Endothelial cell of umbilical vein (primary cell): Measurements from ENCODE around the gene UBASH3B. TPM values are rescaled to one million over a fixed set of nuclear protein-coding genes. Genes with fewer than 3 reads are reported as not detected.

Source experiments
- BruUV-seq: library from RNA; stranded (reverse); fragments of 400-500 nt; replicated peaks from 2 replicates; lab custom pipeline; 2021; lab: Mats Ljungman, UMichigan
- CTCF ChIA-PET: fragments of 300-600, 350-600 bp; sonication (Branson Sonifier 250); formaldehyde crosslinking; loops from one replicate; lab custom pipeline; 2021; ENCODE audit warnings: antibody characterized with exemption, inconsistent platforms; lab: Charles Lee
- POLR2A ChIA-PET: fragments of 300-600, 350-600 bp; sonication (Branson Sonifier 250); formaldehyde crosslinking; loops from one replicate; lab custom pipeline; 2021; ENCODE audit warnings: antibody characterized with exemption, inconsistent platforms; lab: Charles Lee
- DNase-seq: peaks from one replicate; pipeline ENCODE4 v3.0.0-alpha.2; 2011; ENCODE audit warnings: low read depth, low spot score
- FAIRE-seq: peaks from 2 replicates; lab custom pipeline; 2011; peaks lifted over from hg19 to GRCh38; lab: Jason Lieb, UNC
- H2AFZ ChIP-seq: 2 replicates; pipeline ENCODE4 v1.6.0; 2012; ENCODE audit warnings: low read depth, low read length, control low read depth, inconsistent platforms
- H3K27ac ChIP-seq: 2 replicates; pipeline ENCODE4 v1.5.1; 2011; ENCODE audit warnings: low read depth, mild to moderate bottlenecking, control low read depth, low read length, moderate library complexity; ENCODE audit not compliant: insufficient read depth
- H3K27me3 ChIP-seq, 2 experiments: 2 replicates each; pipeline versions ENCODE4 v1.6.0 to v1.6.1; 2011; ENCODE audit warnings: low read length in 2 of 2, mixed read lengths in 1 of 2; ENCODE audit not compliant: control insufficient read depth in 2 of 2, insufficient read depth in 2 of 2
- H3K36me3 ChIP-seq, 2 experiments: 2 replicates in 1 of 2; 3 replicates in 1 of 2; pipeline ENCODE4 v1.5.1; 2011; ENCODE audit warnings: low read length in 2 of 2, mild to moderate bottlenecking in 1 of 2, moderate library complexity in 1 of 2; ENCODE audit not compliant: control insufficient read depth in 2 of 2, insufficient read depth in 2 of 2; ENCODE audit errors: extremely low read depth in 1 of 2
- H3K4me1 ChIP-seq: 3 replicates; pipeline ENCODE4 v1.5.1; 2011; ENCODE audit warnings: mild to moderate bottlenecking, low read length; ENCODE audit not compliant: control insufficient read depth, insufficient read depth; ENCODE audit errors: extremely low read depth
- H3K4me2 ChIP-seq: 2 replicates; pipeline ENCODE4 v1.6.1; 2011; ENCODE audit warnings: low read length, control low read depth, mixed read lengths; ENCODE audit not compliant: insufficient read depth
- H3K4me3 ChIP-seq, 3 experiments: fragments of 200-600 bp in 1 of 3; sonication (generic), shearing (Covaris generic) in 1 of 3; replicated peaks in 1 of 3; 2 replicates each; pipeline ENCODE4 v1.5.1; 2011 to 2016; ENCODE audit warnings: control low read depth in 3 of 3, low read length in 3 of 3, mild to moderate bottlenecking in 2 of 3, inconsistent platforms in 1 of 3, low read depth in 1 of 3, moderate library complexity in 1 of 3; ENCODE audit not compliant: insufficient read depth in 1 of 3
- H3K79me2 ChIP-seq: 2 replicates; pipeline ENCODE4 v1.6.0; 2012; ENCODE audit warnings: low read length, inconsistent platforms; ENCODE audit not compliant: control insufficient read depth, insufficient read depth
- H3K9ac ChIP-seq: replicated peaks from 2 replicates; pipeline ENCODE3; 2011; ENCODE audit warnings: low read length, control low read depth; ENCODE audit not compliant: insufficient read depth; ENCODE audit errors: extremely low read depth
- H3K9me1 ChIP-seq: replicated peaks from 3 replicates; pipeline ENCODE4 v1.6.0; 2011; ENCODE audit warnings: mild to moderate bottlenecking, low read length; ENCODE audit not compliant: control insufficient read depth, insufficient read depth; ENCODE audit errors: extremely low read depth
- H3K9me3 ChIP-seq: replicated peaks from 2 replicates; pipeline ENCODE4 v1.5.1; 2012; ENCODE audit warnings: low read length, inconsistent platforms; ENCODE audit not compliant: control insufficient read depth, insufficient read depth
- H4K20me1 ChIP-seq: replicated peaks from 2 replicates; pipeline ENCODE3; 2011; ENCODE audit warnings: mild to moderate bottlenecking, low read length; ENCODE audit not compliant: control insufficient read depth, insufficient read depth; ENCODE audit errors: extremely low read depth
- CTCF ChIP-seq, 2 donors: IDR thresholded peaks; 1 replicate in 1 of 2; 2 replicates in 1 of 2; pipeline ENCODE4 v1.5.1; 2011; ENCODE audit warnings: low read length in 2 of 2, mild to moderate bottlenecking in 2 of 2, moderate library complexity in 2 of 2, control low read depth in 1 of 2, inconsistent platforms in 1 of 2, low read depth in 1 of 2; ENCODE audit not compliant: insufficient read depth in 1 of 2; ENCODE audit errors: extremely low read depth in 1 of 2
- EZH2 ChIP-seq: IDR thresholded peaks from 2 replicates; pipeline ENCODE4 v1.6.1; 2012; ENCODE audit warnings: borderline replicate concordance, low read depth, mild to moderate bottlenecking, moderate library complexity, low read length, inconsistent platforms; ENCODE audit not compliant: severe bottlenecking
- FOS ChIP-seq: IDR thresholded peaks from 2 replicates; pipeline ENCODE4 v1.6.1; 2011; ENCODE audit warnings: mild to moderate bottlenecking, low read length, moderate library complexity, borderline replicate concordance; ENCODE audit not compliant: insufficient read depth
- GATA2 ChIP-seq: IDR thresholded peaks from 2 replicates; pipeline ENCODE4 v1.7.0; 2011; ENCODE audit warnings: low read depth, mild to moderate bottlenecking, moderate library complexity, mixed read lengths, low read length; ENCODE audit not compliant: insufficient read length, insufficient read depth
- JUN ChIP-seq: IDR thresholded peaks from 2 replicates; pipeline ENCODE4 v1.6.1; 2011; ENCODE audit warnings: borderline replicate concordance, low read depth; ENCODE audit not compliant: insufficient read length, insufficient read depth
- MAX ChIP-seq: IDR thresholded peaks from 2 replicates; pipeline ENCODE4 v1.6.1; 2011; ENCODE audit not compliant: insufficient read depth, insufficient read length
- MYC ChIP-seq: IDR thresholded peaks from one replicate; pipeline ENCODE4 v1.6.1; 2011; ENCODE audit warnings: mild to moderate bottlenecking, low read depth, low read length
- POLR2A ChIP-seq: IDR thresholded peaks from 2 replicates; pipeline ENCODE4 v1.6.1; 2012; ENCODE audit warnings: low read depth, mild to moderate bottlenecking, control low read depth, low read length
- POLR2AphosphoS5 ChIP-seq: IDR thresholded peaks from 2 replicates; pipeline ENCODE4 v1.6.1; 2012; ENCODE audit warnings: low read depth, mild to moderate bottlenecking, control low read depth, low read length, moderate library complexity; ENCODE audit not compliant: insufficient read depth
- dilution Hi-C: fragments of 300-500 bp; cut with MboI; formaldehyde crosslinking; loops from one replicate; pipeline ENCODE4 v1.15.0; 2019; ENCODE audit warnings: low sequenced_read_pairs; ENCODE audit not compliant: extremely low pct_ligation_motif_present
- intact Hi-C: fragments of 100-400 bp; cut with micrococcal nuclease; formaldehyde crosslinking; loops from one replicate; pipeline ENCODE4 v1.10.0; 2022
- polyA plus RNA-seq, 4 experiments: library from polyadenylated mRNA; depleted of rRNA in 3 of 4; stranded (reverse) in 3 of 4; unstranded in 1 of 4; fragments of >200 nt; gene quantifications; 2 replicates each; pipeline versions ENCODE4 v1.2.1 to v1.2.3, GENCODE V29; 2011 to 2012; ENCODE audit warnings: missing spikeins in 1 of 4
- total RNA-seq: library from RNA; stranded (reverse); gene quantifications from 2 replicates; pipeline ENCODE4 v1.2.3, GENCODE V29; 2021

The UBASH3B gene
- total and polyA plus RNA-seq, 2 donors (not counting 3 experiments of a cell fraction or from before 2014, with no cell fraction given) = 23.7 to 38.1 TPM

- intact Hi-C loops (no loop called here), dilution Hi-C loops (no loop called here)
- ChIA-PET CTCF (interaction anchor here (0.7 to 2.0 kb wide), 4 partner anchors 12 to 193 kb away, joined by 3 to 10 read pairs (median 5); no protein-coding TSS in a partner anchor), POLR2A (no interaction called here)
- DNase-seq = no peak
- FAIRE-seq = no peak
- BruUV-seq = no TSS peak
- Histone ChIP-seq H3K9me1 (no peaks in the 10 kb centered on the region), H3K4me1 (no peaks in the 10 kb centered on the region), H3K9me3 (no peaks in the 10 kb centered on the region), H3K4me3 (no peak overlapping the region), H3K36me3 (no peaks in the 10 kb centered on the region), H3K27me3 (no peaks in the 10 kb centered on the region), H3K4me2 (no peak overlapping the region), H3K79me2 (no peaks in the 10 kb centered on the region), H3K9ac (no peak overlapping the region), H3K27ac (no peak overlapping the region), H2AFZ (no peak overlapping the region), H4K20me1 (no peaks in the 10 kb centered on the region)
- TF ChIP-seq GATA2 (no peak), POLR2A (no peak), JUN (no peak), EZH2 (no peak), MAX (no peak), FOS (no peak), CTCF (IDR thresholded peaks at IDR 0.05; ENCODE audit: extremely low read depth in 1 of 2, insufficient read depth in 1 of 2, low read depth in 1 of 2, low read length in 2 of 2) (no peak), POLR2AphosphoS5 (no peak), MYC (no peak)
Observed at GRCh38 chr11:122822241-122822640, 166.7 kb downstream of the UBASH3B start.
